HG03558 (cell line): ENCODE measurements around the gene GAREM1.
"Not testable (repeated sequence)": the region's sequence is repeated elsewhere in the genome, so short reads cannot be mapped to it uniquely, and the experiment has no call there.

Experiments used
- ATAC-seq: cut with Tn5 transposase; IDR thresholded peaks from one replicate; pipeline ENCODE4 v1.9.1; 2021; ENCODE audit warnings: moderate number of reproducible peaks; ENCODE audit not compliant: unreplicated experiment; ENCODE audit errors: extremely low read depth

Gene GAREM1

GRCh38 chr18:32372381-32373061 lies 98.2 kb downstream of the GAREM1 start:
- ATAC-seq: no peak

GRCh38 chr18:32372047-32372380 lies 98.7 kb downstream of the GAREM1 start:
- no peak for ATAC-seq

- ATAC-seq: no peak
Observed at GRCh38 chr18:32371384-32371783, 99.3 kb downstream of the GAREM1 start.

GRCh38 chr18:32368991-32369390 lies 101.7 kb downstream of the GAREM1 start:
- ATAC-seq: no peak

- no peak for ATAC-seq
Observed at GRCh38 chr18:32368170-32368569, 102.5 kb downstream of the GAREM1 start.

- ATAC-seq: no peak
Observed at GRCh38 chr18:32366586-32367538, 103.8 kb downstream of the GAREM1 start.

GRCh38 chr18:32362484-32362883 lies 108.2 kb downstream of the GAREM1 start:
- no peak for ATAC-seq

GRCh38 chr18:32360682-32361345 lies 109.9 kb downstream of the GAREM1 start:
- ATAC-seq: no peak

- ATAC-seq: no peak
Observed at GRCh38 chr18:32358529-32358928, 112.2 kb downstream of the GAREM1 start.

GRCh38 chr18:32358075-32358474 lies 112.6 kb downstream of the GAREM1 start:
- ATAC-seq: no peak

GRCh38 chr18:32355896-32356295 lies 114.8 kb downstream of the GAREM1 start:
- no peak for ATAC-seq

GRCh38 chr18:32354518-32354917 lies 116.2 kb downstream of the GAREM1 start:
- ATAC-seq: no peak

GRCh38 chr18:32353257-32353656 lies 117.4 kb downstream of the GAREM1 start:
- no peak for ATAC-seq

GRCh38 chr18:32351032-32351431 lies 119.7 kb downstream of the GAREM1 start:
- no peak for ATAC-seq

- no peak for ATAC-seq
Observed at GRCh38 chr18:32349728-32350395, 120.8 kb downstream of the GAREM1 start.

GRCh38 chr18:32346671-32347070 lies 124.0 kb downstream of the GAREM1 start:
- no peak for ATAC-seq

- no peak for ATAC-seq
Observed at GRCh38 chr18:32343634-32344033, 127.0 kb downstream of the GAREM1 start.

GRCh38 chr18:32341112-32341511 lies 129.6 kb downstream of the GAREM1 start:
- not testable (repeated sequence) for ATAC-seq

- no peak for ATAC-seq
Observed at GRCh38 chr18:32339045-32339444, 131.6 kb downstream of the GAREM1 start.

- ATAC-seq: no peak
Observed at GRCh38 chr18:32337821-32338220, 132.9 kb downstream of the GAREM1 start.
